ENCODE measurements around the gene MRPL58. TPM values are rescaled to one million over a fixed set of nuclear protein-coding genes. Genes with fewer than 3 reads are reported as not detected.

Gene MRPL58
- total and polyA plus RNA-seq, 2 experiments from 2014 or later, result 38.0 to 66.7 TPM

DNA sequence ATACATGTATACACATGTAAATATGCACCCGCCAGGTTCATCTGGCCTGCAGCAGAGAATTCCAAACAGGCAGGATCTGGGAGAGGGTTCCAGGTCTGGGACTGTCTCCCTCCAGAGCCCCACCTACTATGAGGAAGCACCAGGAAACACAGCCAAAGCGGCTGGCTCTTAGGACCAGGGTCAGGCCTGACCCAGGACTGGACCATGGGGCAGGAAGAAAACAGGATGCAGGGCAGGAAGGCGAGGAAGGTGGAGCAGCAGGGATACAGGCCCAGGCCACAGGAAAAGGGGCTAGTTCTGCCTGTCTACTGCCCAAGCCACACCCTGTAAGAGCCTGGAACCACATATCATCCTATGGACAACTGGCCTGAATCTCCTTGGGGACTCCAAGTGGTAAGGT is 42.1 kb upstream of the MRPL58 start (continued):
- TF ChIP-seq REST (IDR thresholded peaks at IDR 0.05; ENCODE audit: unreplicated experiment), result no peak
- no peak for TF ChIP-seq EZH2 (IDR thresholded peaks at IDR 0.05; ENCODE audit: low read depth, unreplicated experiment)
- no peak for TF ChIP-seq POLR2AphosphoS5 (IDR thresholded peaks at IDR 0.05; ENCODE audit: low read depth)
- no peak for TF ChIP-seq EZH2phosphoT487 (IDR thresholded peaks at IDR 0.05; ENCODE audit: unreplicated experiment)
- no peak for TF ChIP-seq ZNF331 (CRISPR knock-in tag; IDR thresholded peaks at IDR 0.05; ENCODE audit: low read depth)
- no peak for TF ChIP-seq NANOG (IDR thresholded peaks at IDR 0.05; ENCODE audit: borderline replicate concordance)
- TF ChIP-seq CREB1 (CRISPR knock-in tag; IDR thresholded peaks at IDR 0.05; ENCODE audit: low read depth), result no peak

- DNase-seq (ENCODE audit: low spot score) (no peak), ATAC-seq (no peak)
- H3K27ac Mint-ChIP-seq, result no peak overlapping the region
- H3K4me3 Mint-ChIP-seq, result peak overlapping the region; percentile 73
- no peaks in the 10 kb centered on the region for H4K20me1 ChIP-seq (replicated peaks; ENCODE audit: insufficient read depth)
- 0 out of 2 replicates have a peak overlapping the region, but pooled peaks have one; percentile 66 for H2AFZ ChIP-seq
- peaks cover 8% of the 10 kb centered on the region; the same call in 1 of the 2 replicates for H3K4me1 ChIP-seq (ENCODE audit: insufficient read depth)
- H3K36me3 Mint-ChIP-seq (ENCODE audit: low read depth), result no peaks in the 10 kb centered on the region; the same call in 2 of the 3 replicates
- H3K9me3 Mint-ChIP-seq, result no peaks in the 10 kb centered on the region
- H3K4me2 ChIP-seq, result peak overlapping the region; percentile 90
- peak overlapping the region; percentile 75 for H3K4me3 ChIP-seq
- H3K27ac ChIP-seq (ENCODE audit: low read depth), result no peak overlapping the region
- no peaks in the 10 kb centered on the region for H3K9me2 ChIP-seq (ENCODE audit: insufficient read depth)
- H3F3A ChIP-seq (replicated peaks; ENCODE audit: low read depth), result no peaks in the 10 kb centered on the region
- H3K36me3 ChIP-seq (ENCODE audit: insufficient read depth), result no peaks in the 10 kb centered on the region
- H3K4me1 Mint-ChIP-seq, result peaks cover 11% of the 10 kb centered on the region
- H3K27me3 Mint-ChIP-seq (ENCODE audit: insufficient read depth, low read depth, poor library complexity), result peaks cover 53% of the 10 kb centered on the region
- H3K27me3 ChIP-seq (ENCODE audit: insufficient read depth), result peaks cover 53% of the 10 kb centered on the region
- no peaks in the 10 kb centered on the region for H3K79me2 ChIP-seq (replicated peaks; ENCODE audit: insufficient read depth)
- TF ChIP-seq, protein P1, sequence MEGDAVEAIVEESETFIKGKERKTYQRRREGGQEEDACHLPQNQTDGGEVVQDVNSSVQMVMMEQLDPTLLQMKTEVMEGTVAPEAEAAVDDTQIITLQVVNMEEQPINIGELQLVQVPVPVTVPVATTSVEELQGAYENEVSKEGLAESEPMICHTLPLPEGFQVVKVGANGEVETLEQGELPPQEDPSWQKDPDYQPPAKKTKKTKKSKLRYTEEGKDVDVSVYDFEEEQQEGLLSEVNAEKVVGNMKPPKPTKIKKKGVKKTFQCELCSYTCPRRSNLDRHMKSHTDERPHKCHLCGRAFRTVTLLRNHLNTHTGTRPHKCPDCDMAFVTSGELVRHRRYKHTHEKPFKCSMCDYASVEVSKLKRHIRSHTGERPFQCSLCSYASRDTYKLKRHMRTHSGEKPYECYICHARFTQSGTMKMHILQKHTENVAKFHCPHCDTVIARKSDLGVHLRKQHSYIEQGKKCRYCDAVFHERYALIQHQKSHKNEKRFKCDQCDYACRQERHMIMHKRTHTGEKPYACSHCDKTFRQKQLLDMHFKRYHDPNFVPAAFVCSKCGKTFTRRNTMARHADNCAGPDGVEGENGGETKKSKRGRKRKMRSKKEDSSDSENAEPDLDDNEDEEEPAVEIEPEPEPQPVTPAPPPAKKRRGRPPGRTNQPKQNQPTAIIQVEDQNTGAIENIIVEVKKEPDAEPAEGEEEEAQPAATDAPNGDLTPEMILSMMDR (conservative IDR thresholded peaks at IDR 0.05; ENCODE audit: low read depth in 2 of 2), result no peak
- TF ChIP-seq JUNB (IDR thresholded peaks at IDR 0.05; ENCODE audit: unreplicated experiment) (no peak), EZH2phosphoT487 (IDR thresholded peaks at IDR 0.05; ENCODE audit: unreplicated experiment) (no peak), ZNF462 (CRISPR knock-in tag; IDR thresholded peaks at IDR 0.05) (no peak)
These were observed 41.2 kb upstream of the MRPL58 start for GRCh38 chr17:74971069-74971841.
